Fibroblast of lung (primary cell): ENCODE measurements around the gene ETFB. TPM values are rescaled to one million over a fixed set of nuclear protein-coding genes. Genes with fewer than 3 reads are reported as not detected.
A peak's percentile ranks its signal among the peaks of the same experiment; 100 is the strongest.

Experiments used
- DNase-seq, 2 donors: peaks; one replicate each; pipeline versions ENCODE4 v3.0.0 to v3.0.0-alpha.2; 2010; ENCODE audit warnings: low read depth in 2 of 2
- H2AFZ ChIP-seq: 2 replicates; pipeline ENCODE4 v1.5.1; 2012; ENCODE audit warnings: low read length, control low read depth, inconsistent platforms
- H3K27ac ChIP-seq: 2 replicates; pipeline ENCODE4 v1.5.1; 2011; ENCODE audit warnings: low read length, control low read depth; ENCODE audit not compliant: insufficient read depth
- H3K27me3 ChIP-seq: 2 replicates; pipeline ENCODE4 v1.5.1; 2011; ENCODE audit warnings: mild to moderate bottlenecking, low read length; ENCODE audit not compliant: control insufficient read depth, insufficient read depth
- H3K36me3 ChIP-seq: 2 replicates; pipeline ENCODE4 v1.5.1; 2011; ENCODE audit warnings: low read length; ENCODE audit not compliant: control insufficient read depth, insufficient read depth
- H3K4me1 ChIP-seq: 2 replicates; pipeline ENCODE4 v1.5.1; 2011; ENCODE audit warnings: low read length; ENCODE audit not compliant: control insufficient read depth, insufficient read depth; ENCODE audit errors: extremely low read depth
- H3K4me2 ChIP-seq: 2 replicates; pipeline ENCODE4 v1.5.1; 2011; ENCODE audit warnings: low read length, control low read depth; ENCODE audit not compliant: insufficient read depth; ENCODE audit errors: extremely low read depth
- H3K4me3 ChIP-seq, 4 experiments: fragments of 200-600 bp in 1 of 4; sonication (generic) in 1 of 4; replicated peaks in 1 of 4; 2 replicates each; pipeline ENCODE4 v1.5.1; 2011 to 2016; ENCODE audit warnings: low read length in 4 of 4, low read depth in 3 of 4, mild to moderate bottlenecking in 3 of 4, control low read depth in 2 of 4, inconsistent platforms in 1 of 4, mixed read lengths in 1 of 4; ENCODE audit not compliant: insufficient read depth in 1 of 4; ENCODE audit errors: control extremely low read depth in 1 of 4
- H3K79me2 ChIP-seq: 2 replicates; pipeline ENCODE4 v1.5.1; 2012; ENCODE audit warnings: mild to moderate bottlenecking, low read length, inconsistent platforms; ENCODE audit not compliant: control insufficient read depth, insufficient read depth
- H3K9ac ChIP-seq: 2 replicates; pipeline ENCODE4 v1.5.1; 2011; ENCODE audit warnings: mild to moderate bottlenecking, low read length, control low read depth; ENCODE audit not compliant: insufficient read depth
- H3K9me3 ChIP-seq: 2 replicates; pipeline ENCODE4 v1.5.1; 2012; ENCODE audit warnings: low read depth, low read length; ENCODE audit not compliant: control insufficient read depth, insufficient read depth
- H4K20me1 ChIP-seq: 2 replicates; pipeline ENCODE4 v1.5.1; 2011; ENCODE audit warnings: low read length; ENCODE audit not compliant: control insufficient read depth, insufficient read depth; ENCODE audit errors: extremely low read depth
- EZH2 ChIP-seq: IDR thresholded peaks from 2 replicates; pipeline ENCODE4 v1.5.1; 2012; ENCODE audit warnings: low read length, control low read depth, mild to moderate bottlenecking; ENCODE audit errors: missing control alignments
- polyA plus RNA-seq, 2 donors: library from polyadenylated mRNA; depleted of rRNA in 1 of 2; stranded (reverse) in 1 of 2; unstranded in 1 of 2; fragments of >200 nt; gene quantifications; 2 replicates each; pipeline ENCODE4 v1.2.1, GENCODE V29; 2011 to 2012; ENCODE audit warnings: missing spikeins in 1 of 2
- total RNA-seq: library from RNA; depleted of rRNA; stranded (reverse); fragments of >200 nt; gene quantifications from 2 replicates; pipeline ENCODE4 v1.2.1, GENCODE V29; 2014
- TF ChIP-seq, protein P1 (sequence below), 2 donors: IDR thresholded peaks in 1 of 2; conservative IDR thresholded peaks in 1 of 2; 1 replicate in 1 of 2; 2 replicates in 1 of 2; pipeline ENCODE4 v1.5.1; 2011 to 2012; ENCODE audit warnings: low read length in 2 of 2, control low read depth in 1 of 2, inconsistent platforms in 1 of 2, low read depth in 1 of 2, mild to moderate bottlenecking in 1 of 2

The ETFB gene
- total and polyA plus RNA-seq, 2 donors (not counting 1 experiment from before 2014, with no cell fraction given): 84.4 to 123 TPM

DNA sequence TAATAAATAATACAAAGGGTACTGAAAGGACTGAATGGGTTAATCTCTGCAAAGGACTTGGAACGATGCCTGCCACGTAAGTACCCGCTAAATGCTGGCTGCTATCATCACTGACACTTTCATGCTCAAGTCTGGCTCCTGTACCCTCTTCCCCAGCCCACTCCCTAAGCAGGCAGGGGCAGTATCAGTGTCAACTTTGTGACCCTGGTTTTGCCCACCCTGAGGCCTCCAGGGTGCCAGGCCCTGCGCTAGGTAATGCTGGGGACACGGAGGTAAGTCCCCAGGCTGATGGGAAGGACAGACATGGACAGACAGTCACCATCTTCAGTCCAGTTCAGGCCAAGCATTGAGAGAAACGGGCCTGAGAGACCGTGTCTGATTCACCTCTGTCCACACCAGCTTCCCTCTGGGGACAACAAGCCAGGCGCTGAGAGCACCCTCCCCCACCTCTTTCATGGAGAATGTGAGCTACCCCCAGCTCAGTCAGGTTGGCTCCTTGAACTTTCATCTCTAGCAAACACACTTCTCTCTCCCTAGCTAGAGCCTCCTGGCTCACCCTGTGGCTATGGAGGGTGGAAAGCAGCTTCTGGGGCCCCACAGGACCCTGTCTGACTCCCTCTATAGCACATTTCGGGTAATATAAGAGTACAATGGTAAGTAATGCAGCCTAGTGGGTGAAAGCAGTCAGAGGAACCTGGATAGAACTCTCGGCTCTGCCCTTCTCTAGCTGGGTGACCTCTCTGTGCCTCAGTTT, 800 bp downstream of the ETFB start:
- Histone ChIP-seq H3K4me2 (peak overlapping the region; percentile 100), H3K27me3 (no peaks in the 10 kb centered on the region), H3K9ac (peak overlapping the region; percentile 84), H2AFZ (peak overlapping the region; percentile 85), H4K20me1 (no peaks in the 10 kb centered on the region), H3K4me1 (peaks cover 13% of the 10 kb centered on the region), H3K79me2 (peaks cover 4% of the 10 kb centered on the region), H3K27ac (peak overlapping the region; percentile 89), H3K4me3 (peak overlapping the region; percentile 90 to 98 (median 95)), H3K9me3 (no peaks in the 10 kb centered on the region), H3K36me3 (no peaks in the 10 kb centered on the region)
- TF ChIP-seq, protein P1, sequence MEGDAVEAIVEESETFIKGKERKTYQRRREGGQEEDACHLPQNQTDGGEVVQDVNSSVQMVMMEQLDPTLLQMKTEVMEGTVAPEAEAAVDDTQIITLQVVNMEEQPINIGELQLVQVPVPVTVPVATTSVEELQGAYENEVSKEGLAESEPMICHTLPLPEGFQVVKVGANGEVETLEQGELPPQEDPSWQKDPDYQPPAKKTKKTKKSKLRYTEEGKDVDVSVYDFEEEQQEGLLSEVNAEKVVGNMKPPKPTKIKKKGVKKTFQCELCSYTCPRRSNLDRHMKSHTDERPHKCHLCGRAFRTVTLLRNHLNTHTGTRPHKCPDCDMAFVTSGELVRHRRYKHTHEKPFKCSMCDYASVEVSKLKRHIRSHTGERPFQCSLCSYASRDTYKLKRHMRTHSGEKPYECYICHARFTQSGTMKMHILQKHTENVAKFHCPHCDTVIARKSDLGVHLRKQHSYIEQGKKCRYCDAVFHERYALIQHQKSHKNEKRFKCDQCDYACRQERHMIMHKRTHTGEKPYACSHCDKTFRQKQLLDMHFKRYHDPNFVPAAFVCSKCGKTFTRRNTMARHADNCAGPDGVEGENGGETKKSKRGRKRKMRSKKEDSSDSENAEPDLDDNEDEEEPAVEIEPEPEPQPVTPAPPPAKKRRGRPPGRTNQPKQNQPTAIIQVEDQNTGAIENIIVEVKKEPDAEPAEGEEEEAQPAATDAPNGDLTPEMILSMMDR (conservative IDR thresholded peaks at IDR 0.05 in 1 of 2, IDR thresholded peaks at IDR 0.05 in 1 of 2; ENCODE audit: low read depth in 1 of 2, low read length in 2 of 2): peak; percentile 25
- TF ChIP-seq EZH2: no peak
- peak; percentile 50 to 61 for DNase-seq

DNA sequence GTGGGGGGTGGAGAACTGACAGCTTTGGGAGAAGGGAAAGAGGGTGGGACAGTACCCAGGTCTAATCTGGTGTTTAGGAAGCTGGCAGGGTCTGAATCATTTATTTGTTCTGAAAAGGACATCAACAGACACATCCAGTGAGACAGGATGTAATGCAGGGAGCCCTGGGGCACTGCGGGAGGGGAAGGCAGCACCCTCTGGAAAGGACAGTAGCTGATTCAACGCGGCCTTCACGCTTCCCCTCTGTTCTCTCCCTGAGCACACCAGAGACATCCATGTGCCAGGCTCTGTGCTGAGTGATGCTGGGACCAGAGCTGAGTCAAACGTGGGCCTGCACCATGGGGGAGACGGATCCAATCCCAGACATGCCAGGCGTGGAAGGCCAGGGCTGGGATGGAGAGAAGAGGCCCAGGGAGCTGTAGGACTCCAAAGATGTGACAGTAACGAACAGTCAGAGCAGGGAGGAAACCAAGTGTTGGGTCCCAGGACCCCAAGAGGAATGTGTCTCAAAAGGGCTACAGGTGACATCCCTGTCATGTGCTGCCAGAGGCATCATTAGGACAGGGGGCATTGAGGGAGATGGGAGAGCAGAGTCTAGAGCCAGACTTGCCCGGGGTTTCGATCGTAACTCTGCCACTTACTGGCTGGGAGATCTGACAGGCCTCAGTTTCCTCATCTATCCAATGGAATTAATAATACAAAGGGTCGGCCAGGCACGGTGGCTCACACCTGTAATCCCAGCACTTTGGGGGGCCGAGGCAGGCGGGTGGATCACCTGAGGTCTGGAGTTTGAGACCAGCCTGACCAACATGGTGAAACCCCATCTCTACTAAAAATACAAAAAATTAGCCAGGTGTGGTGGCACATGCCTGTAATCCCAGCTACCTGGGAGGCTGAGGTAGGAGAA, 1.7 kb downstream of the ETFB start:
- Histone ChIP-seq H4K20me1 (no peaks in the 10 kb centered on the region), H3K9me3 (no peaks in the 10 kb centered on the region), H3K9ac (no peak overlapping the region), H3K27me3 (no peaks in the 10 kb centered on the region), H3K4me2 (no peak overlapping the region), H3K27ac (no peak overlapping the region), H3K4me3 (no peak overlapping the region), H2AFZ (no peak overlapping the region), H3K4me1 (peaks cover 13% of the 10 kb centered on the region), H3K79me2 (peaks cover 4% of the 10 kb centered on the region), H3K36me3 (no peaks in the 10 kb centered on the region)
- TF ChIP-seq EZH2: no peak
- TF ChIP-seq, protein P1 (conservative IDR thresholded peaks at IDR 0.05 in 1 of 2, IDR thresholded peaks at IDR 0.05 in 1 of 2; ENCODE audit: low read depth in 1 of 2, low read length in 2 of 2): no peak
- DNase-seq: no peak

DNA sequence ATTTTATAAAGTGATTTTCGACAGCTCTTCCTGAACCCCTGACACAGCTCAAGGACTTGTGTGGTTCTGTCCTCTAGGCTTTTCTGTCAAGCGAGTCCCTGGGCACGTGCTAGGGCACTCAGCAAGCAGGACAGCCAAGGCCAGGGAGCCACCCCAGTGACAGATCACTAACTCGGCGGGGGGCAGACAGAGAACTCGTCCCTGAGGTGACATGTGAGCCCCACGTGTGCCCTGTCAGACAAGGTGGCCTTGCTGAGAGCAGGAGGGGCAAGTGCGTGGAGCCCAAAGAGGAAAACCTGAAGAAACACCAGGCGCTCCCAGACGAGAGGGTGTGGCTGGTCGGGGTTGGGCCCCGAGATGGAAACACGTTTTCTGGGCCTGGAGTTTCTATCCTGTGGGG, 4.9 kb downstream of the ETFB start:
- no peak overlapping the region for H3K4me2 ChIP-seq
- H3K36me3 ChIP-seq: no peaks in the 10 kb centered on the region
- H3K9ac ChIP-seq: no peak overlapping the region
- peaks cover 4% of the 10 kb centered on the region for H3K79me2 ChIP-seq
- H4K20me1 ChIP-seq: no peaks in the 10 kb centered on the region
- no peak overlapping the region for H3K27ac ChIP-seq
- H2AFZ ChIP-seq: no peak overlapping the region
- TF ChIP-seq, protein P1 (conservative IDR thresholded peaks at IDR 0.05 in 1 of 2, IDR thresholded peaks at IDR 0.05 in 1 of 2; ENCODE audit: low read depth in 1 of 2, low read length in 2 of 2): no peak
- TF ChIP-seq EZH2: no peak
- no peak for DNase-seq
- H3K4me1 ChIP-seq: peaks cover 9% of the 10 kb centered on the region
- no peaks in the 10 kb centered on the region for H3K9me3 ChIP-seq
- no peak overlapping the region for H3K4me3 ChIP-seq
- no peaks in the 10 kb centered on the region for H3K27me3 ChIP-seq
